Liver (tissue), 9 donors: ENCODE measurements around the gene NDUFA13. TPM values are rescaled to one million over a fixed set of nuclear protein-coding genes. Genes with fewer than 3 reads are reported as not detected.

ENCODE experiments used
- DNase-seq: peaks from one replicate; pipeline ENCODE4 v3.0.0-alpha.2; 2017; ENCODE audit warnings: low spot score
- H3K27ac ChIP-seq, 2 donors: one replicate each; pipeline ENCODE4 v1.7.0; 2013; ENCODE audit warnings: inconsistent platforms in 2 of 2, low read length in 2 of 2, control low read depth in 1 of 2, low read depth in 1 of 2, mild to moderate bottlenecking in 1 of 2
- H3K27me3 ChIP-seq, 4 donors: one replicate each; pipeline versions ENCODE4 v1.6.1 to v1.7.0; 2013; ENCODE audit warnings: low read length in 3 of 4, inconsistent platforms in 1 of 4, mild to moderate bottlenecking in 1 of 4, moderate library complexity in 1 of 4; ENCODE audit not compliant: control insufficient read depth in 4 of 4, insufficient read depth in 4 of 4
- H3K36me3 ChIP-seq, 4 donors: one replicate each; pipeline versions ENCODE4 v1.6.1 to v1.7.0; 2013; ENCODE audit warnings: low read length in 3 of 4, mild to moderate bottlenecking in 3 of 4, low read depth in 1 of 4, moderate library complexity in 1 of 4; ENCODE audit not compliant: control insufficient read depth in 4 of 4, insufficient read depth in 3 of 4
- H3K4me1 ChIP-seq, 4 donors: one replicate each; pipeline versions ENCODE4 v1.6.1 to v1.7.0; 2013; ENCODE audit warnings: low read length in 3 of 4, mild to moderate bottlenecking in 3 of 4, moderate library complexity in 1 of 4; ENCODE audit not compliant: control insufficient read depth in 4 of 4, insufficient read depth in 4 of 4
- H3K4me3 ChIP-seq, 3 donors: one replicate each; pipeline versions ENCODE4 v1.6.1 to v1.7.0; 2013; ENCODE audit warnings: low read length in 3 of 3, control low read depth in 1 of 3, low read depth in 1 of 3, mild to moderate bottlenecking in 1 of 3
- H3K9ac ChIP-seq, 2 donors: one replicate each; pipeline ENCODE4 v1.7.0; 2013; ENCODE audit warnings: low read length in 2 of 2, mild to moderate bottlenecking in 2 of 2, moderate library complexity in 2 of 2, control low read depth in 1 of 2, low read depth in 1 of 2
- H3K9me3 ChIP-seq, 4 donors: one replicate each; pipeline versions ENCODE4 v1.6.1 to v1.7.0; 2013; ENCODE audit warnings: low read length in 3 of 4; ENCODE audit not compliant: control insufficient read depth in 4 of 4
- EGR1 ChIP-seq, 2 donors: IDR thresholded peaks; 2 replicates each; pipeline ENCODE4 v1.6.1; 2016 to 2018; ENCODE audit warnings: antibody characterized with exemption in 2 of 2, low read depth in 2 of 2
- FOXA1 ChIP-seq: IDR thresholded peaks from 2 replicates; pipeline ENCODE4 v1.6.1; 2016; ENCODE audit warnings: antibody characterized with exemption
- FOXA2 ChIP-seq: IDR thresholded peaks from 2 replicates; pipeline ENCODE4 v1.6.1; 2016; ENCODE audit warnings: antibody characterized with exemption
- GABPA ChIP-seq, 2 donors: IDR thresholded peaks in 1 of 2; conservative IDR thresholded peaks in 1 of 2; 2 replicates each; pipeline ENCODE4 v1.6.1; 2016; ENCODE audit warnings: antibody characterized with exemption in 2 of 2, mild to moderate bottlenecking in 1 of 2, moderate library complexity in 1 of 2
- HNF4A ChIP-seq, 2 donors: conservative IDR thresholded peaks; 2 replicates each; pipeline ENCODE4 v1.6.1; 2016; ENCODE audit warnings: antibody characterized with exemption in 2 of 2, mild to moderate bottlenecking in 2 of 2
- HNF4G ChIP-seq: IDR thresholded peaks from 2 replicates; pipeline ENCODE4 v1.6.1; 2016; ENCODE audit warnings: antibody characterized with exemption
- JUND ChIP-seq, 2 donors: IDR thresholded peaks; 2 replicates each; pipeline ENCODE4 v1.6.1; 2016; ENCODE audit warnings: antibody characterized with exemption in 2 of 2
- NR2F2 ChIP-seq: IDR thresholded peaks from 2 replicates; pipeline ENCODE4 v1.6.1; 2016; ENCODE audit warnings: antibody characterized with exemption
- RAD21 ChIP-seq, 2 donors: IDR thresholded peaks; 2 replicates each; pipeline ENCODE4 v1.6.1; 2016; ENCODE audit warnings: antibody characterized with exemption in 2 of 2, mild to moderate bottlenecking in 2 of 2
- RXRA ChIP-seq, 2 donors: IDR thresholded peaks; 2 replicates each; pipeline ENCODE4 v1.6.1; 2017 to 2018; ENCODE audit warnings: antibody characterized with exemption in 2 of 2, mild to moderate bottlenecking in 1 of 2
- SP1 ChIP-seq: IDR thresholded peaks from 2 replicates; pipeline ENCODE4 v1.6.1; 2018; ENCODE audit warnings: antibody characterized with exemption, mild to moderate bottlenecking
- TAF1 ChIP-seq: conservative IDR thresholded peaks from 2 replicates; pipeline ENCODE4 v1.6.1; 2016; ENCODE audit warnings: antibody characterized with exemption, mild to moderate bottlenecking
- YY1 ChIP-seq: IDR thresholded peaks from 2 replicates; pipeline ENCODE4 v1.6.1; 2016; ENCODE audit warnings: antibody characterized with exemption, mild to moderate bottlenecking
- WGBS: extraction: QIAGEN DNeasy Blood & Tissue Kit; methylation state at CpG from one replicate; pipeline ENCODE4 v1.1.7; 2013; 5-methylcytosine and 5-hydroxymethylcytosine counted together
- polyA plus RNA-seq, 2 donors: library from polyadenylated mRNA; stranded (reverse) in 1 of 2; unstranded in 1 of 2; fragments of 200-250 nt in 1 of 2; fragments of >200 nt in 1 of 2; fragmentation: Nextera tagmentation in 1 of 2; extraction: Ambion mirVana in 1 of 2; gene quantifications; one replicate each; pipeline versions ENCODE4 v1.2.1 to v1.2.3, GENCODE V29; 2013 to 2015
- total RNA-seq, 2 donors: library from RNA; depleted of rRNA; stranded (reverse); fragments of >200 nt; gene quantifications; one replicate each; pipeline ENCODE4 v1.2.3, GENCODE V29; 2014
- TF ChIP-seq, protein P1 (sequence below): IDR thresholded peaks from 2 replicates; pipeline ENCODE4 v1.6.1; 2016; ENCODE audit warnings: antibody characterized with exemption
- TF ChIP-seq, protein P2 (sequence below): IDR thresholded peaks from 2 replicates; pipeline ENCODE4 v1.6.1; 2016; ENCODE audit warnings: antibody characterized with exemption
- TF ChIP-seq, protein P3 (sequence below): IDR thresholded peaks from 2 replicates; pipeline ENCODE4 v1.6.1; 2016; ENCODE audit warnings: antibody characterized with exemption
- TF ChIP-seq, protein P4 (sequence below): IDR thresholded peaks from 2 replicates; pipeline ENCODE4 v1.6.1; 2016; ENCODE audit warnings: antibody characterized with exemption, mild to moderate bottlenecking
- TF ChIP-seq, protein P5 (sequence below): fragments of 150-350 bp; IDR thresholded peaks from 2 replicates; pipeline ENCODE4 v1.5.1; 2017; ENCODE audit warnings: improper control_type of control experiment, low read depth, low read length; ENCODE audit not compliant: missing input control
- donor health status: healthy.
- donor health status: healthy.
- donor health status: healthy.
- donor health status: healthy.
- donor health status: healthy.

NDUFA13 gene
- total and polyA plus RNA-seq, 4 donors, result 45.3 to 239 (median 130) TPM

DNA sequence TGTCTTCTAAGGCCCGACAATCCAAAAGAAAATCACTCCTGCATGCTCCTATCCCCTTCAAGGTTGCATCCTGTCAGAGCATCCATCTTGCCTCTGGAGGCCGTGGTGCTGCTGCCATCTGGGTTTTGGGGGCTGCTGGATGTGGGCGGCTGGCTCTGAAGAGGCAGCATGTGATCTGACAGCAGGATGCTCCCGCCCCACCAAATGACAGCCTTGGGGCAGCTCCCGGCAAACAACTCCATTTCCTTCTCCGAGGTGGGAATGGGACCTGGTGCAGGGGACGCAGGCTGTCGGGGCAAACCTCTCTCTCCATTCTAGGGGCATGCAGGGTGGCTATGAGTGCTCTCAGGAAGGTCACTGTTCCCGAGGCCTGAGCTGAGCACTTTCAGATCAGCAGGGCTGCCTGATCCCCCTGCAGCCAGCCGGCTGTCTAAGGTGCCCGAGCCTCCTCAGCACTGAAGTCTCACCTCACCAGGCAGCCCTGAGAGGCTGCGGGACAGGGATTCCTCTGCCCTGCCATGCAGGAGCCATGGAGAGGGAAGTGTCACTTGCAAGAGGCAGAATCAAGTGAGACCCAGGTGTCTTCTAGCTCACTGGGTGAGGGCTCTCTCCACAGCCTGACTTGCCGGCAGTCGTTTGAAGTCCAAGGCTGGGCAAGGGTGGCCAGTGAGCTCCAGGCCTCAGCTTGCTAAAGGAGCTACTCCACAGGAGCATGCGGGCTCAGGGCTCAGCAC, 29.5 kb upstream of the NDUFA13 start:
- Histone ChIP-seq H3K27ac (no peak overlapping the region), H3K9ac (no peak overlapping the region), H3K4me1 (peaks cover 14 to 51% (median 37%) of the 10 kb centered on the region in 4 donors), H3K4me3 (no peak overlapping the region), H3K36me3 (peaks cover 0 to 4% (median 2%) of the 10 kb centered on the region in 4 donors), H3K9me3 (no peaks in the 10 kb centered on the region), H3K27me3 (no peaks in the 10 kb centered on the region)
- 87% methylated on average over 15 of the region's 15 CpGs for WGBS
- no peak for DNase-seq
- no peak for TF ChIP-seq FOXA1
- TF ChIP-seq JUND (IDR thresholded peaks at IDR 0.05), result no peak
- TF ChIP-seq GABPA (IDR thresholded peaks at IDR 0.05 in 1 of 2, conservative IDR thresholded peaks at IDR 0.05 in 1 of 2), result no peak
- no peak for TF ChIP-seq HNF4G
- TF ChIP-seq, protein P1, sequence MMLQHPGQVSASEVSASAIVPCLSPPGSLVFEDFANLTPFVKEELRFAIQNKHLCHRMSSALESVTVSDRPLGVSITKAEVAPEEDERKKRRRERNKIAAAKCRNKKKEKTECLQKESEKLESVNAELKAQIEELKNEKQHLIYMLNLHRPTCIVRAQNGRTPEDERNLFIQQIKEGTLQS, result no peak
- no peak for TF ChIP-seq FOXA2
- no peak for TF ChIP-seq EGR1 (IDR thresholded peaks at IDR 0.05; ENCODE audit: low read depth in 2 of 2)
- TF ChIP-seq, protein P2, sequence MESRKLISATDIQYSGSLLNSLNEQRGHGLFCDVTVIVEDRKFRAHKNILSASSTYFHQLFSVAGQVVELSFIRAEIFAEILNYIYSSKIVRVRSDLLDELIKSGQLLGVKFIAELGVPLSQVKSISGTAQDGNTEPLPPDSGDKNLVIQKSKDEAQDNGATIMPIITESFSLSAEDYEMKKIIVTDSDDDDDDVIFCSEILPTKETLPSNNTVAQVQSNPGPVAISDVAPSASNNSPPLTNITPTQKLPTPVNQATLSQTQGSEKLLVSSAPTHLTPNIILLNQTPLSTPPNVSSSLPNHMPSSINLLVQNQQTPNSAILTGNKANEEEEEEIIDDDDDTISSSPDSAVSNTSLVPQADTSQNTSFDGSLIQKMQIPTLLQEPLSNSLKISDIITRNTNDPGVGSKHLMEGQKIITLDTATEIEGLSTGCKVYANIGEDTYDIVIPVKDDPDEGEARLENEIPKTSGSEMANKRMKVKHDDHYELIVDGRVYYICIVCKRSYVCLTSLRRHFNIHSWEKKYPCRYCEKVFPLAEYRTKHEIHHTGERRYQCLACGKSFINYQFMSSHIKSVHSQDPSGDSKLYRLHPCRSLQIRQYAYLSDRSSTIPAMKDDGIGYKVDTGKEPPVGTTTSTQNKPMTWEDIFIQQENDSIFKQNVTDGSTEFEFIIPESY, result no peak
- TF ChIP-seq, protein P3, sequence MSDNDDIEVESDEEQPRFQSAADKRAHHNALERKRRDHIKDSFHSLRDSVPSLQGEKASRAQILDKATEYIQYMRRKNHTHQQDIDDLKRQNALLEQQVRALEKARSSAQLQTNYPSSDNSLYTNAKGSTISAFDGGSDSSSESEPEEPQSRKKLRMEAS, result no peak

DNA sequence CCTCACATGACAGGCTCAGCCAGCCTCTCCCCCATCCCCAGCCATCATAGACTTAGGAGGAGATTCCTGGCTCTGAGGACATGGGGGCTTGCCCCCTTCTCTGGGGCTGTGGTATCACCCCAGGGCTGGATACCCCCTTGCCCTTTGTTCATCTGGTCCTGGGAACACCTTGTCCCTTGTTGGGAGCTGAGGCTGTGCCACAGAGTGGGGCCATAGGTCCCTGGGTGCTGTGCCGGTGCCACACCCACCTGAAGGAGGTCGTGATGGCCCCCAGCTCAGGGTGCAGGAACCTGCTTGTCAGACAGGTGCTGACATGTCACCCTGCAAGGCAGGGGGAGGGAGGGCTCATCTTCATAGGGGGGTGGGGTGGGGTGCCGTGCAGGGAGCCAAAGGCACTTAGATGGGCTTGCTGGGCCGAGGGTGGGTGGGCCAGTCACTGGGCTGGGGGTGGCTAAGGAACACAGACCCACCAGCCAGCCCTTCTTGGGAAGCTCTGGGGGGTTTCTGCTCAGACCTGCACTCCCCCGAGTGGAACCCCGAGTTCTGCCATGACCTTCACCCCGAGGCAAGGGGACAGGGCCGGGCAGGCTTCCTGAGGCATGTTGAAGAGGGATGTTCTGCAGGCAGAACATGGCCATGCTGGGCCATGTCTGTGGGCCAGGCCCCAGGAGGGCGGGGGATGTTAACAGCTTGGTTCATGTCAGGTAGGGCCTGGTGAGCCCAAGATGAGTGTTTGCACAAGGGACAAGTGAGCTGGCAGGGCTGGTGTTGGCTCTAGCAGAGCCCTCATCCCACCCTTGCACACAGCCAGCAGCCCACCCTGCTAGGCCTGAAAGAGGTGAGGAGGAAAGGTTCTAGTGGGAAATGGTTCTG, 28.7 kb upstream of the NDUFA13 start:
- Histone ChIP-seq H3K9me3 (no peaks in the 10 kb centered on the region), H3K27ac (peak overlapping the region; percentile 85 to 87), H3K27me3 (no peaks in the 10 kb centered on the region), H3K4me1 (peaks cover 14 to 52% (median 37%) of the 10 kb centered on the region in 4 donors), H3K36me3 (peaks cover 0 to 7% (median 4%) of the 10 kb centered on the region in 4 donors), H3K9ac (no peak overlapping the region), H3K4me3 (no peak overlapping the region)
- TF ChIP-seq, protein P2, result no peak
- TF ChIP-seq TAF1, result no peak
- TF ChIP-seq, protein P4, sequence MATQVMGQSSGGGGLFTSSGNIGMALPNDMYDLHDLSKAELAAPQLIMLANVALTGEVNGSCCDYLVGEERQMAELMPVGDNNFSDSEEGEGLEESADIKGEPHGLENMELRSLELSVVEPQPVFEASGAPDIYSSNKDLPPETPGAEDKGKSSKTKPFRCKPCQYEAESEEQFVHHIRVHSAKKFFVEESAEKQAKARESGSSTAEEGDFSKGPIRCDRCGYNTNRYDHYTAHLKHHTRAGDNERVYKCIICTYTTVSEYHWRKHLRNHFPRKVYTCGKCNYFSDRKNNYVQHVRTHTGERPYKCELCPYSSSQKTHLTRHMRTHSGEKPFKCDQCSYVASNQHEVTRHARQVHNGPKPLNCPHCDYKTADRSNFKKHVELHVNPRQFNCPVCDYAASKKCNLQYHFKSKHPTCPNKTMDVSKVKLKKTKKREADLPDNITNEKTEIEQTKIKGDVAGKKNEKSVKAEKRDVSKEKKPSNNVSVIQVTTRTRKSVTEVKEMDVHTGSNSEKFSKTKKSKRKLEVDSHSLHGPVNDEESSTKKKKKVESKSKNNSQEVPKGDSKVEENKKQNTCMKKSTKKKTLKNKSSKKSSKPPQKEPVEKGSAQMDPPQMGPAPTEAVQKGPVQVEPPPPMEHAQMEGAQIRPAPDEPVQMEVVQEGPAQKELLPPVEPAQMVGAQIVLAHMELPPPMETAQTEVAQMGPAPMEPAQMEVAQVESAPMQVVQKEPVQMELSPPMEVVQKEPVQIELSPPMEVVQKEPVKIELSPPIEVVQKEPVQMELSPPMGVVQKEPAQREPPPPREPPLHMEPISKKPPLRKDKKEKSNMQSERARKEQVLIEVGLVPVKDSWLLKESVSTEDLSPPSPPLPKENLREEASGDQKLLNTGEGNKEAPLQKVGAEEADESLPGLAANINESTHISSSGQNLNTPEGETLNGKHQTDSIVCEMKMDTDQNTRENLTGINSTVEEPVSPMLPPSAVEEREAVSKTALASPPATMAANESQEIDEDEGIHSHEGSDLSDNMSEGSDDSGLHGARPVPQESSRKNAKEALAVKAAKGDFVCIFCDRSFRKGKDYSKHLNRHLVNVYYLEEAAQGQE, result no peak
- TF ChIP-seq, protein P5, sequence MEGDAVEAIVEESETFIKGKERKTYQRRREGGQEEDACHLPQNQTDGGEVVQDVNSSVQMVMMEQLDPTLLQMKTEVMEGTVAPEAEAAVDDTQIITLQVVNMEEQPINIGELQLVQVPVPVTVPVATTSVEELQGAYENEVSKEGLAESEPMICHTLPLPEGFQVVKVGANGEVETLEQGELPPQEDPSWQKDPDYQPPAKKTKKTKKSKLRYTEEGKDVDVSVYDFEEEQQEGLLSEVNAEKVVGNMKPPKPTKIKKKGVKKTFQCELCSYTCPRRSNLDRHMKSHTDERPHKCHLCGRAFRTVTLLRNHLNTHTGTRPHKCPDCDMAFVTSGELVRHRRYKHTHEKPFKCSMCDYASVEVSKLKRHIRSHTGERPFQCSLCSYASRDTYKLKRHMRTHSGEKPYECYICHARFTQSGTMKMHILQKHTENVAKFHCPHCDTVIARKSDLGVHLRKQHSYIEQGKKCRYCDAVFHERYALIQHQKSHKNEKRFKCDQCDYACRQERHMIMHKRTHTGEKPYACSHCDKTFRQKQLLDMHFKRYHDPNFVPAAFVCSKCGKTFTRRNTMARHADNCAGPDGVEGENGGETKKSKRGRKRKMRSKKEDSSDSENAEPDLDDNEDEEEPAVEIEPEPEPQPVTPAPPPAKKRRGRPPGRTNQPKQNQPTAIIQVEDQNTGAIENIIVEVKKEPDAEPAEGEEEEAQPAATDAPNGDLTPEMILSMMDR, result no peak
- TF ChIP-seq HNF4G, result no peak
- TF ChIP-seq YY1, result no peak
- TF ChIP-seq, protein P3, result no peak
- no peak for TF ChIP-seq FOXA2
- no peak for TF ChIP-seq JUND (IDR thresholded peaks at IDR 0.05)
- TF ChIP-seq FOXA1, result no peak
- TF ChIP-seq, protein P1, result no peak
- no peak for TF ChIP-seq RXRA (IDR thresholded peaks at IDR 0.05)
- TF ChIP-seq SP1, result no peak
- TF ChIP-seq EGR1 (IDR thresholded peaks at IDR 0.05; ENCODE audit: low read depth in 2 of 2), result no peak
- TF ChIP-seq HNF4A (conservative IDR thresholded peaks at IDR 0.05), result no peak
- no peak for TF ChIP-seq NR2F2
- no peak for TF ChIP-seq RAD21 (IDR thresholded peaks at IDR 0.05)
- no peak for TF ChIP-seq GABPA (IDR thresholded peaks at IDR 0.05 in 1 of 2, conservative IDR thresholded peaks at IDR 0.05 in 1 of 2)
- 82% methylated on average over 9 of the region's 9 CpGs for WGBS
- no peak for DNase-seq
